HEK293T (cell line): ENCODE data around the gene APOBEC3F.
"Not testable (repeated sequence)": the region's sequence is repeated elsewhere in the genome, so short reads cannot be mapped to it uniquely, and the experiment has no call there.

Source experiments
- CTCF ChIA-PET: fragments of 350-600 bp; formaldehyde crosslinking; extraction: SDS; loops from one replicate; lab custom pipeline; 2021; ENCODE audit warnings: antibody characterized with exemption, inconsistent platforms; lab: Yijun Ruan, JAX
- POLR2A ChIA-PET: fragments of 350-600 bp; formaldehyde crosslinking; extraction: SDS; loops from one replicate; lab custom pipeline; 2020; ENCODE audit warnings: antibody characterized with exemption, inconsistent platforms; lab: Yijun Ruan, JAX
- DNase-seq: peaks from one replicate; pipeline ENCODE4 v3.0.0; 2012; ENCODE audit warnings: mixed read lengths; ENCODE audit errors: extremely low spot score
- ARNT ChIP-seq: fragments of 450-650 bp; IDR thresholded peaks from 2 replicates; pipeline ENCODE4 v1.6.1; 2017; ENCODE audit warnings: mild to moderate bottlenecking
- BHLHE40 ChIP-seq: fragments of 450-650 bp; IDR thresholded peaks from 2 replicates; pipeline ENCODE4 v1.6.1; 2016; ENCODE audit warnings: mild to moderate bottlenecking, moderate library complexity, borderline replicate concordance
- CTBP1 ChIP-seq: fragments of 450-650 bp; IDR thresholded peaks from 2 replicates; pipeline ENCODE4 v1.6.1; 2016; ENCODE audit warnings: borderline replicate concordance
- ELF4 ChIP-seq: fragments of 450-650 bp; IDR thresholded peaks from 2 replicates; pipeline ENCODE4 v1.6.1; 2017; ENCODE audit warnings: antibody characterized with exemption
- FOXA1 ChIP-seq: fragments of 450-650 bp; IDR thresholded peaks from 2 replicates; pipeline ENCODE4 v1.6.1; 2016; ENCODE audit warnings: mild to moderate bottlenecking
- FOXK2 ChIP-seq: fragments of 450-650 bp; IDR thresholded peaks from 2 replicates; pipeline ENCODE4 v1.6.1; 2016; ENCODE audit warnings: mild to moderate bottlenecking
- FOXM1 ChIP-seq: fragments of 450-650 bp; IDR thresholded peaks from 2 replicates; pipeline ENCODE4 v1.6.1; 2017; ENCODE audit warnings: mild to moderate bottlenecking, borderline replicate concordance
- HDGF ChIP-seq: fragments of 450-650 bp; IDR thresholded peaks from 2 replicates; pipeline ENCODE4 v1.6.1; 2017; ENCODE audit warnings: antibody characterized with exemption, borderline replicate concordance
- L3MBTL2 ChIP-seq: fragments of 450-650 bp; conservative IDR thresholded peaks from 2 replicates; pipeline ENCODE4 v1.6.1; 2016; ENCODE audit warnings: mild to moderate bottlenecking
- LEF1 ChIP-seq: fragments of 450-650 bp; IDR thresholded peaks from 2 replicates; pipeline ENCODE4 v1.6.1; 2017; ENCODE audit warnings: mild to moderate bottlenecking, borderline replicate concordance
- NFRKB ChIP-seq: fragments of 450-650 bp; IDR thresholded peaks from 2 replicates; pipeline ENCODE4 v1.6.1; 2016; ENCODE audit warnings: mild to moderate bottlenecking, moderate library complexity
- PKNOX1 ChIP-seq: fragments of 450-650 bp; IDR thresholded peaks from 2 replicates; pipeline ENCODE4 v1.6.1; 2016
- SP1 ChIP-seq: fragments of 450-650 bp; IDR thresholded peaks from 2 replicates; pipeline ENCODE4 v1.6.1; 2017
- SUZ12 ChIP-seq: fragments of 450-650 bp; IDR thresholded peaks from 2 replicates; pipeline ENCODE4 v1.6.1; 2016; ENCODE audit warnings: mild to moderate bottlenecking
- TARDBP ChIP-seq: fragments of 450-650 bp; IDR thresholded peaks from 2 replicates; pipeline ENCODE4 v1.6.1; 2016
- ZNF384 ChIP-seq: fragments of 450-650 bp; IDR thresholded peaks from 2 replicates; pipeline ENCODE4 v1.6.1; 2016

APOBEC3F gene

GRCh38 chr22:39055658-39056057, 15.0 kb downstream of the APOBEC3F start:
- POLR2A ChIA-PET, result no interaction called here
- DNase-seq, result no peak
- CTCF ChIA-PET, result no interaction called here
- no peak for TF ChIP-seq FOXM1
- no peak for TF ChIP-seq FOXK2
- TF ChIP-seq ELF4, result no peak
- no peak for TF ChIP-seq LEF1
- no peak for TF ChIP-seq SP1
- TF ChIP-seq ARNT, result no peak
- no peak for TF ChIP-seq PKNOX1
- no peak for TF ChIP-seq TARDBP
- no peak for TF ChIP-seq SUZ12
- TF ChIP-seq ZNF384, result no peak
- no peak for TF ChIP-seq FOXA1
- TF ChIP-seq L3MBTL2, result no peak
- TF ChIP-seq CTBP1, result no peak
- no peak for TF ChIP-seq NFRKB
- no peak for TF ChIP-seq HDGF
- TF ChIP-seq BHLHE40, result no peak

GRCh38 chr22:39061290-39061689, 20.6 kb downstream of the APOBEC3F start:
- POLR2A ChIA-PET, DNase-seq, CTCF ChIA-PET: not testable (repeated sequence)

- POLR2A ChIA-PET, CTCF ChIA-PET, DNase-seq: not testable (repeated sequence)
These were observed 21.3 kb downstream of the APOBEC3F start for GRCh38 chr22:39061951-39062350.

GRCh38 chr22:39063904-39064303, 23.2 kb downstream of the APOBEC3F start:
- CTCF ChIA-PET, DNase-seq: not testable (repeated sequence)
- POLR2A ChIA-PET, result interaction anchor here (0.7 kb wide), 1 partner anchor 256 kb away, joined by 3 read pairs; the partner anchor contains the start of gene RPL3

GRCh38 chr22:39066442-39067276, 26.0 kb downstream of the APOBEC3F start:
- CTCF ChIA-PET, POLR2A ChIA-PET, DNase-seq: not testable (repeated sequence)

GRCh38 chr22:39068033-39068785, 27.5 kb downstream of the APOBEC3F start:
- CTCF ChIA-PET, result interaction anchor here (0.6 to 1.1 kb wide), 3 partner anchors 12 to 53 kb away, joined by 3 read pairs; no protein-coding TSS in a partner anchor
- DNase-seq, result no peak
- POLR2A ChIA-PET, result no interaction called here
- TF ChIP-seq NFRKB (no peak), PKNOX1 (no peak), FOXM1 (no peak), L3MBTL2 (no peak), ARNT (no peak), SUZ12 (no peak), LEF1 (no peak), ELF4 (no peak)

GRCh38 chr22:39070186-39070585, 29.5 kb downstream of the APOBEC3F start:
- no peak for DNase-seq
- POLR2A ChIA-PET, result no interaction called here
- CTCF ChIA-PET, result no interaction called here
- TF ChIP-seq NFRKB (no peak), L3MBTL2 (no peak), FOXK2 (no peak), ELF4 (no peak), CTBP1 (no peak), SP1 (no peak), FOXA1 (no peak), ARNT (no peak), ZNF384 (no peak), SUZ12 (no peak), TARDBP (no peak), LEF1 (no peak), FOXM1 (no peak), BHLHE40 (no peak), PKNOX1 (no peak), HDGF (no peak)

GRCh38 chr22:39072581-39072981, 31.9 kb downstream of the APOBEC3F start:
- DNase-seq, CTCF ChIA-PET, POLR2A ChIA-PET: not testable (repeated sequence)
